D341Med (cell line): ENCODE data around the gene KRT10.
"Not testable (repeated sequence)": the region's sequence is repeated elsewhere in the genome, so short reads cannot be mapped to it uniquely, and the experiment has no call there.

Experiments
- DNase-seq: peaks from one replicate; pipeline ENCODE4 v3.0.0; 2012; ENCODE audit warnings: low spot score

The KRT10 gene

GRCh38 chr17:40822132-40822812, at the start of gene KRT10:
TSS of gene KRT10 (minus strand) at chr17:40822614. CDS start at chr17:40822585, 29 bp downstream.
- no peak for DNase-seq

GRCh38 chr17:40871316-40871715, 48.9 kb upstream of the KRT10 start:
- DNase-seq, result no peak

- DNase-seq, result no peak
Observed at GRCh38 chr17:40870136-40870535, 47.7 kb upstream of the KRT10 start.

GRCh38 chr17:40866838-40867237, 44.4 kb upstream of the KRT10 start, which contains the start of gene KRT12:
TSS of gene KRT12 (minus strand) at chr17:40867223. CDS start at chr17:40867186, 37 bp downstream.
- DNase-seq, result no peak

- DNase-seq, result no peak
Observed at GRCh38 chr17:40864661-40865390, 42.4 kb upstream of the KRT10 start.

GRCh38 chr17:40862985-40863733, 40.7 kb upstream of the KRT10 start:
- DNase-seq, result peak; percentile 55

- no peak for DNase-seq
Observed at GRCh38 chr17:40859536-40859935, 37.1 kb upstream of the KRT10 start.

- not testable (repeated sequence) for DNase-seq
Observed at GRCh38 chr17:40858667-40859066, 36.3 kb upstream of the KRT10 start.

- DNase-seq, result no peak
Observed at GRCh38 chr17:40857535-40857934, 35.1 kb upstream of the KRT10 start.

GRCh38 chr17:40854175-40854814, 31.9 kb upstream of the KRT10 start:
- no peak for DNase-seq

- DNase-seq, result no peak
Observed at GRCh38 chr17:40852364-40852763, 29.9 kb upstream of the KRT10 start.

- DNase-seq, result no peak
Observed at GRCh38 chr17:40850293-40850972, 28.0 kb upstream of the KRT10 start.

- DNase-seq, result no peak
Observed at GRCh38 chr17:40849723-40850122, 27.3 kb upstream of the KRT10 start.

- DNase-seq, result no peak
Observed at GRCh38 chr17:40848583-40849235, 26.3 kb upstream of the KRT10 start.

- no peak for DNase-seq
Observed at GRCh38 chr17:40846515-40847144, 24.2 kb upstream of the KRT10 start.

- DNase-seq, result no peak
Observed at GRCh38 chr17:40844671-40845107, 22.3 kb upstream of the KRT10 start.

GRCh38 chr17:40843242-40843641, 20.8 kb upstream of the KRT10 start:
- no peak for DNase-seq

- DNase-seq, result no peak
Observed at GRCh38 chr17:40841246-40841645, 18.8 kb upstream of the KRT10 start.

GRCh38 chr17:40839194-40839593, 16.8 kb upstream of the KRT10 start:
- no peak for DNase-seq

- DNase-seq, result no peak
Observed at GRCh38 chr17:40836020-40836419, 13.6 kb upstream of the KRT10 start.

GRCh38 chr17:40833882-40834281, 11.5 kb upstream of the KRT10 start:
- no peak for DNase-seq
